Neuronal stem cell (in vitro differentiated cells): Measurements from ENCODE around the gene TLCD1.

Experiments used
- DNase-seq: peaks from one replicate; pipeline ENCODE4 v3.0.0-alpha.2; 2013; ENCODE audit warnings: low spot score
- H2AFZ ChIP-seq: one replicate; pipeline ENCODE4 v1.6.1; 2013; ENCODE audit warnings: mild to moderate bottlenecking, low read length, inconsistent platforms
- H2AK5ac ChIP-seq: 2 replicates; pipeline ENCODE4 v1.6.1; 2013; ENCODE audit warnings: low read depth, mild to moderate bottlenecking, inconsistent platforms, low read length, moderate library complexity, mixed read lengths
- H2BK120ac ChIP-seq: 2 replicates; pipeline ENCODE4 v1.6.1; 2013; ENCODE audit warnings: low read depth, mild to moderate bottlenecking, inconsistent platforms, low read length, moderate library complexity, mixed read lengths
- H2BK12ac ChIP-seq: one replicate; pipeline ENCODE4 v1.6.1; 2013; ENCODE audit warnings: low read length, inconsistent platforms
- H2BK15ac ChIP-seq: 2 replicates; pipeline ENCODE4 v1.6.1; 2013; ENCODE audit warnings: mild to moderate bottlenecking, low read length, inconsistent platforms, mixed read lengths
- H2BK5ac ChIP-seq: one replicate; pipeline ENCODE4 v1.6.1; 2013; ENCODE audit warnings: inconsistent platforms, mild to moderate bottlenecking, low read length, moderate library complexity
- H3K14ac ChIP-seq: one replicate; pipeline ENCODE4 v1.6.1; 2013; ENCODE audit warnings: low read length, inconsistent platforms
- H3K18ac ChIP-seq: 2 replicates; pipeline ENCODE4 v1.6.1; 2013; ENCODE audit warnings: low read length, inconsistent platforms
- H3K23ac ChIP-seq: 2 replicates; pipeline ENCODE4 v1.6.1; 2013; ENCODE audit warnings: low read depth, mild to moderate bottlenecking, mixed read lengths, low read length, inconsistent platforms; ENCODE audit not compliant: poor library complexity
- H3K27ac ChIP-seq: replicated peaks from 3 replicates; pipeline ENCODE4 v1.5.1; 2013; ENCODE audit warnings: low read length, inconsistent platforms
- H3K27me3 ChIP-seq, 3 experiments: 2 replicates each; pipeline ENCODE4 v1.6.1; 2013; ENCODE audit warnings: low read length in 3 of 3, mild to moderate bottlenecking in 2 of 3, inconsistent platforms in 1 of 3, low read depth in 1 of 3, mixed read lengths in 1 of 3, moderate library complexity in 1 of 3; ENCODE audit not compliant: control insufficient read depth in 3 of 3, insufficient read depth in 3 of 3
- H3K36me3 ChIP-seq, 2 donors: replicated peaks in 1 of 2; 2 replicates each; pipeline ENCODE4 v1.6.1; 2013; ENCODE audit warnings: low read length in 2 of 2; ENCODE audit not compliant: control insufficient read depth in 2 of 2, insufficient read depth in 2 of 2
- H3K4ac ChIP-seq: 2 replicates; pipeline ENCODE4 v1.6.1; 2013; ENCODE audit warnings: inconsistent platforms, mild to moderate bottlenecking, low read length, moderate library complexity
- H3K4me1 ChIP-seq, 2 donors: 1 replicate in 1 of 2; 2 replicates in 1 of 2; pipeline ENCODE4 v1.6.1; 2013; ENCODE audit warnings: low read length in 2 of 2, low read depth in 1 of 2; ENCODE audit not compliant: control insufficient read depth in 2 of 2, insufficient read depth in 1 of 2
- H3K4me2 ChIP-seq: one replicate; pipeline ENCODE4 v1.6.1; 2013; ENCODE audit warnings: mild to moderate bottlenecking, low read length, inconsistent platforms; ENCODE audit not compliant: insufficient read depth, poor library complexity, severe bottlenecking
- H3K4me3 ChIP-seq, 2 donors: 2 replicates each; pipeline ENCODE4 v1.5.1; 2013; ENCODE audit warnings: low read length in 2 of 2, mild to moderate bottlenecking in 2 of 2, inconsistent platforms in 1 of 2, moderate library complexity in 1 of 2
- H3K79me1 ChIP-seq: one replicate; pipeline ENCODE4 v1.6.1; 2013; ENCODE audit warnings: low read depth, mild to moderate bottlenecking, inconsistent platforms, low read length, moderate library complexity
- H3K9ac ChIP-seq: one replicate; pipeline ENCODE4 v1.6.1; 2013; ENCODE audit warnings: mild to moderate bottlenecking, low read depth, low read length, inconsistent platforms; ENCODE audit not compliant: poor library complexity
- H3K9me3 ChIP-seq, 2 donors: replicated peaks in 1 of 2; 2 replicates each; pipeline versions ENCODE3 to v1.6.1; 2013; ENCODE audit warnings: low read length in 2 of 2, mild to moderate bottlenecking in 2 of 2, inconsistent platforms in 1 of 2, low read depth in 1 of 2, mixed read lengths in 1 of 2, moderate library complexity in 1 of 2; ENCODE audit not compliant: control insufficient read depth in 2 of 2, insufficient read depth in 1 of 2
- H4K8ac ChIP-seq: one replicate; pipeline ENCODE4 v1.6.1; 2013; ENCODE audit warnings: low read depth, mild to moderate bottlenecking, inconsistent platforms, low read length, moderate library complexity
- H4K91ac ChIP-seq: one replicate; pipeline ENCODE4 v1.6.1; 2013; ENCODE audit warnings: low read length, low read depth, mild to moderate bottlenecking, inconsistent platforms; ENCODE audit not compliant: poor library complexity
- WGBS, 2 donors: extraction: QIAGEN DNeasy Blood & Tissue Kit; methylation state at CpG; one replicate each; pipeline ENCODE4 v1.1.7; 2013; ENCODE audit warnings: missing lambda C conversion rate in 2 of 2, mixed read lengths in 1 of 2; ENCODE audit not compliant: insufficient read length in 2 of 2, insufficient replicate concordance in 1 of 2; ENCODE audit errors: extremely low coverage in 2 of 2; 5-methylcytosine and 5-hydroxymethylcytosine counted together

The TLCD1 gene

GRCh38 chr17:28689011-28689410 is 37.0 kb downstream of the TLCD1 start:
- Histone ChIP-seq H2BK5ac (no peak overlapping the region), H3K18ac (no peak overlapping the region), H3K9me3 (no peaks in the 10 kb centered on the region), H2BK120ac (no peak overlapping the region), H3K4me1 (no peaks in the 10 kb centered on the region), H3K4me2 (no peak overlapping the region), H3K27ac (no peak overlapping the region), H3K79me1 (no peaks in the 10 kb centered on the region), H3K9ac (no peak overlapping the region), H3K36me3 (peaks cover 59 to 95% of the 10 kb centered on the region in 2 donors), H4K91ac (no peak overlapping the region), H2BK15ac (no peak overlapping the region), H3K4ac (no peak overlapping the region), H2AK5ac (no peak overlapping the region), H4K8ac (no peak overlapping the region), H3K14ac (no peak overlapping the region), H2AFZ (no peak overlapping the region), H2BK12ac (no peak overlapping the region), H3K23ac (no peak overlapping the region), H3K27me3 (no peaks in the 10 kb centered on the region), H3K4me3 (no peak overlapping the region)
- no CpG with 5 or more reads among the region's 3 CpGs for WGBS, 2 donors
- no peak for DNase-seq

DNA sequence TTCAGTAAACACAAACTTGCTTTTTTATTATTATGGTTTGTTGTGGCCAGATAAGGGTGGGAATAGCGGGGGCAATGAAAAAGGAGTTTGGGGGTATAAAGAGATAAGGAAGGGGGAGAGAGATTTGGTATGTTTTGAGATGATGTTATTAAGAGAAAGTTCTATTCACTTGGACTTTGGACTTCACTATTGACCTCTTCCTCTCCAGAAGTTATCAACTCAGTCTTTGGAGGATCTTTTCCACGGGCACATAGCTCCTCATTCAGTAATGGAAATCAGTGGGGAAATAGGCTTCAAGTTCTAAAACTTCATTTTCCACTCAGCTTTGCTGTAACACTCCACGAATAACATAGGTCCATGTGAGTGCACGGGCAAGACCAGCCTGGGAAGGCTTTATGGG is 37.6 kb downstream of the TLCD1 start:
- H2AK5ac ChIP-seq, result no peak overlapping the region
- no peak overlapping the region for H2BK5ac ChIP-seq
- H4K91ac ChIP-seq, result no peak overlapping the region
- peaks cover 56 to 95% of the 10 kb centered on the region in 2 donors for H3K36me3 ChIP-seq
- no peaks in the 10 kb centered on the region for H3K4me1 ChIP-seq
- no peak overlapping the region for H4K8ac ChIP-seq
- no peak overlapping the region for H3K4ac ChIP-seq
- no peak overlapping the region for H3K14ac ChIP-seq
- no peak overlapping the region for H3K18ac ChIP-seq
- H3K27ac ChIP-seq, result no peak overlapping the region
- no peak overlapping the region for H2BK15ac ChIP-seq
- WGBS, 2 donors, result 100% methylated on average over 1 of the region's 4 CpGs
- no peak for DNase-seq
- H3K9me3 ChIP-seq, result no peaks in the 10 kb centered on the region
- H3K4me2 ChIP-seq, result no peak overlapping the region
- no peak overlapping the region for H3K23ac ChIP-seq
- H2BK12ac ChIP-seq, result no peak overlapping the region
- H2BK120ac ChIP-seq, result no peak overlapping the region
- no peak overlapping the region for H3K4me3 ChIP-seq
- no peaks in the 10 kb centered on the region for H3K27me3 ChIP-seq
- H3K9ac ChIP-seq, result no peak overlapping the region
- no peaks in the 10 kb centered on the region for H3K79me1 ChIP-seq
- no peak overlapping the region for H2AFZ ChIP-seq

DNA sequence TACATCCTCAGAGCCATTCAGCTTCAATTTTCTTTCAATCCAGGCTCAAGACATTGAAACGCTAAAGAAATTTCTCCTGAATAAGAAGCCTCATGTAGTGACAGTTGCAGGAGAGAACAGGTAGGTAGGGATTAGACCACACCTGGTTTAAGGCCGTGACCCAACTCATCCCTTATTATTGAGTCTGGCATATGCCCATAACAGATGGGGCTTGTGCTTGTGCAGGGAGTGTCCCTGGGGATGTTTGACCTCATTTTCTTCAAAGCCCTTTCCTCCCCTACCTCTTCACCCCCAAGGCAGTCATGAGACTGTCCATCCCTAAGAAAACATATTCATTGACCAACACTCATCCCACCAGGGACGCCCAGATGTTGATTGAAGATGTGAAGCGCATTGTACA is 39.7 kb downstream of the TLCD1 start:
- H2BK5ac ChIP-seq, result no peak overlapping the region
- no peak overlapping the region for H2AK5ac ChIP-seq
- peaks cover 2% of the 10 kb centered on the region for H3K79me1 ChIP-seq
- no peak overlapping the region for H4K8ac ChIP-seq
- no peak overlapping the region for H3K14ac ChIP-seq
- H3K23ac ChIP-seq, result no peak overlapping the region
- H4K91ac ChIP-seq, result no peak overlapping the region
- no peak overlapping the region for H3K4ac ChIP-seq
- no peak for DNase-seq
- H3K36me3 ChIP-seq, result peaks cover 73 to 100% of the 10 kb centered on the region in 2 donors
- no peak overlapping the region for H3K27ac ChIP-seq
- no peak overlapping the region for H3K4me3 ChIP-seq
- no peak overlapping the region for H2AFZ ChIP-seq
- no peaks in the 10 kb centered on the region for H3K4me1 ChIP-seq
- no peaks in the 10 kb centered on the region for H3K27me3 ChIP-seq
- WGBS, 2 donors, result no CpG with 5 or more reads among the region's 4 CpGs
- H2BK15ac ChIP-seq, result no peak overlapping the region
- no peak overlapping the region for H2BK120ac ChIP-seq
- no peaks in the 10 kb centered on the region for H3K9me3 ChIP-seq
- H3K9ac ChIP-seq, result no peak overlapping the region
- no peak overlapping the region for H3K18ac ChIP-seq
- H2BK12ac ChIP-seq, result no peak overlapping the region
- H3K4me2 ChIP-seq, result no peak overlapping the region

- peaks cover 73 to 100% of the 10 kb centered on the region in 2 donors for H3K36me3 ChIP-seq
- H3K4me2 ChIP-seq, result no peak overlapping the region
- no peak overlapping the region for H3K9ac ChIP-seq
- no peak overlapping the region for H2AFZ ChIP-seq
- H2BK12ac ChIP-seq, result no peak overlapping the region
- H3K27me3 ChIP-seq, result no peaks in the 10 kb centered on the region
- H3K23ac ChIP-seq, result no peak overlapping the region
- H3K9me3 ChIP-seq, result no peaks in the 10 kb centered on the region
- no peak overlapping the region for H2BK120ac ChIP-seq
- no peak overlapping the region for H3K4me3 ChIP-seq
- no peak overlapping the region for H3K27ac ChIP-seq
- no peak for DNase-seq
- H3K79me1 ChIP-seq, result peaks cover 2% of the 10 kb centered on the region
- H3K4me1 ChIP-seq, result no peaks in the 10 kb centered on the region
- no peak overlapping the region for H3K4ac ChIP-seq
- no peak overlapping the region for H2BK15ac ChIP-seq
- no peak overlapping the region for H3K14ac ChIP-seq
- H4K8ac ChIP-seq, result no peak overlapping the region
- no peak overlapping the region for H4K91ac ChIP-seq
- no peak overlapping the region for H3K18ac ChIP-seq
- H2BK5ac ChIP-seq, result no peak overlapping the region
- H2AK5ac ChIP-seq, result no peak overlapping the region
- WGBS, 2 donors, result no CpG with 5 or more reads among the region's 5 CpGs
Observed at GRCh38 chr17:28685366-28685765, 40.7 kb downstream of the TLCD1 start.
